H1 (cell line): ENCODE results near the gene NCOA5. TPM values are rescaled to one million over a fixed set of nuclear protein-coding genes. Genes with fewer than 3 reads are reported as not detected.

Experiments used
- CTCF ChIP-seq, 3 experiments: IDR thresholded peaks; 1 replicate in 2 of 3; 2 replicates in 1 of 3; pipeline versions ENCODE4 v1.5.1 to v1.6.1; 2011; ENCODE audit warnings: low read length in 3 of 3, mild to moderate bottlenecking in 3 of 3, inconsistent platforms in 2 of 3, low read depth in 1 of 3, moderate library complexity in 1 of 3; ENCODE audit not compliant: insufficient read depth in 1 of 3; ENCODE audit errors: control extremely low read depth in 1 of 3
- EP300 ChIP-seq, 2 experiments: IDR thresholded peaks; 1 replicate in 1 of 2; 2 replicates in 1 of 2; pipeline ENCODE4 v1.6.1; 2011 to 2012; ENCODE audit warnings: low read depth in 2 of 2, low read length in 2 of 2, mild to moderate bottlenecking in 2 of 2, borderline replicate concordance in 1 of 2, inconsistent platforms in 1 of 2, moderate library complexity in 1 of 2
- JUND ChIP-seq: IDR thresholded peaks from 2 replicates; pipeline ENCODE4 v1.6.1; 2011; ENCODE audit warnings: mild to moderate bottlenecking, improper control_type of control experiment, low read length
- POLR2A ChIP-seq, 2 experiments: IDR thresholded peaks; 1 replicate in 1 of 2; 2 replicates in 1 of 2; pipeline ENCODE4 v1.6.1; 2011; ENCODE audit warnings: low read depth in 2 of 2, low read length in 2 of 2, mild to moderate bottlenecking in 2 of 2; ENCODE audit errors: control extremely low read depth in 1 of 2
- RAD21 ChIP-seq, 2 experiments: IDR thresholded peaks in 1 of 2; conservative IDR thresholded peaks in 1 of 2; 2 replicates each; pipeline ENCODE4 v1.6.1; 2011; ENCODE audit warnings: low read depth in 2 of 2, low read length in 2 of 2, improper control_type of control experiment in 1 of 2, inconsistent platforms in 1 of 2, mild to moderate bottlenecking in 1 of 2, moderate library complexity in 1 of 2
- SIN3A ChIP-seq, 2 experiments: IDR thresholded peaks in 1 of 2; conservative IDR thresholded peaks in 1 of 2; 2 replicates each; pipeline ENCODE4 v1.6.1; 2011 to 2012; ENCODE audit warnings: low read length in 2 of 2, improper control_type of control experiment in 1 of 2, low read depth in 1 of 2, mild to moderate bottlenecking in 1 of 2
- SP1 ChIP-seq: IDR thresholded peaks from 2 replicates; pipeline ENCODE4 v1.6.1; 2011; ENCODE audit warnings: low read depth, low read length
- SUZ12 ChIP-seq: fragments of 200-600 bp; sonication (generic); IDR thresholded peaks from 2 replicates; pipeline ENCODE4 v1.6.1; 2012; ENCODE audit warnings: mild to moderate bottlenecking, inconsistent platforms, low read length, moderate library complexity, mixed read lengths
- TBP ChIP-seq: IDR thresholded peaks from 2 replicates; pipeline ENCODE4 v1.6.1; 2011; ENCODE audit warnings: low read depth, low read length, improper control_type of control experiment
- polyA plus RNA-seq, 7 experiments: library from polyadenylated mRNA; depleted of rRNA in 3 of 7; stranded (reverse) in 5 of 7; unstranded in 2 of 7; fragments of >200 nt in 5 of 7; fragments of 200-250 nt in 2 of 7; gene quantifications; 1 replicate in 5 of 7; 2 replicates in 1 of 7; 4 replicates in 1 of 7; pipeline versions ENCODE4 v1.2.1 to v1.2.3, GENCODE V29; 2011 to 2013; ENCODE audit warnings: missing spikeins in 2 of 7, mixed read lengths in 2 of 7
- total RNA-seq: library from RNA; stranded (reverse); fragmentation: NEBNext Ultra II Directional; extraction: Animal tissue kit (Norgen Biotek cat#: 25700); gene quantifications from 2 replicates; pipeline ENCODE4 v1.2.1, GENCODE V29; 2021

The NCOA5 gene
- total and polyA plus RNA-seq, 2 of the 8 experiments (the other 6 are each of a cell fraction or from before 2014, with no cell fraction given): 20.4 to 29.0 TPM

- peak; percentile 50; the same call in 1 of the 2 replicates for TF ChIP-seq SP1
- peak in 1 of 2 experiments; percentile 80; a peak in 2 of 4 replicates for TF ChIP-seq SIN3A (conservative IDR thresholded peaks at IDR 0.05 in 1 of 2, IDR thresholded peaks at IDR 0.05 in 1 of 2; ENCODE audit: low read depth in 1 of 2, low read length in 2 of 2)
- TF ChIP-seq EP300 (IDR thresholded peaks at IDR 0.05; ENCODE audit: borderline replicate concordance in 1 of 2, low read depth in 2 of 2, low read length in 2 of 2): peak in 1 of 2 experiments; percentile 94; a peak in 2 of 3 replicates
- TF ChIP-seq TBP: peak; percentile 71; the same call in 1 of the 2 replicates
- peak; percentile 74 to 87 (median 82) for TF ChIP-seq CTCF (IDR thresholded peaks at IDR 0.05; ENCODE audit: control extremely low read depth in 1 of 3, insufficient read depth in 1 of 3, low read depth in 1 of 3, low read length in 3 of 3)
- peak; percentile 24 to 41; a peak in 3 of 4 replicates for TF ChIP-seq RAD21 (IDR thresholded peaks at IDR 0.05 in 1 of 2, conservative IDR thresholded peaks at IDR 0.05 in 1 of 2; ENCODE audit: low read depth in 2 of 2, low read length in 2 of 2)
- peak in 1 of 2 experiments; percentile 52; a peak in 1 of 3 replicates for TF ChIP-seq POLR2A (IDR thresholded peaks at IDR 0.05; ENCODE audit: control extremely low read depth in 1 of 2, low read depth in 2 of 2, low read length in 2 of 2)
- no peak for TF ChIP-seq SUZ12
- peak; percentile 82 for TF ChIP-seq JUND
Observed at GRCh38 chr20:46011631-46012482, 77.9 kb downstream of the NCOA5 start (continued).

Other genes starting within 250 kb of the NCOA5 start
- gene ACOT8, start 232.6 kb downstream of the NCOA5 start, total RNA-seq: 37.3 and 37.6 TPM in 2 replicates
- 88.8 and 127 TPM in 2 replicates for gene ACOT8, start 232.6 kb downstream of the NCOA5 start, polyA plus RNA-seq (2011; rRNA removed)
- gene ZSWIM3, start 232.3 kb downstream of the NCOA5 start, total RNA-seq: 6.8 and 6.9 TPM in 2 replicates
- gene ZSWIM3, start 232.3 kb downstream of the NCOA5 start, polyA plus RNA-seq (2011; rRNA removed): 5.4 and 5.5 TPM in 2 replicates
- 15.6 and 16.7 TPM in 2 replicates for gene ZSWIM1, start 208.7 kb downstream of the NCOA5 start, total RNA-seq
- gene ZSWIM1, start 208.7 kb downstream of the NCOA5 start, polyA plus RNA-seq (2011; rRNA removed): 13.2 and 14.1 TPM in 2 replicates
- gene SPATA25, start 202.3 kb downstream of the NCOA5 start, total RNA-seq: 2.5 and 3.0 TPM in 2 replicates
- gene SPATA25, start 202.3 kb downstream of the NCOA5 start, polyA plus RNA-seq (2011; rRNA removed): 2.0 and 3.2 TPM in 2 replicates
- gene NEURL2, start 198.8 kb downstream of the NCOA5 start, total RNA-seq: 5.2 and 6.9 TPM in 2 replicates
- gene NEURL2, start 198.8 kb downstream of the NCOA5 start, polyA plus RNA-seq (2011; rRNA removed): 6.9 and 10.3 TPM in 2 replicates
- gene CTSA, start 198.6 kb downstream of the NCOA5 start, total RNA-seq: 49.7 and 52.5 TPM in 2 replicates
- gene CTSA, start 198.6 kb downstream of the NCOA5 start, polyA plus RNA-seq (2011; rRNA removed): 74.0 and 81.4 TPM in 2 replicates
- 120 TPM in 2 replicates for gene PLTP, start 177.8 kb downstream of the NCOA5 start, total RNA-seq
- gene PLTP, start 177.8 kb downstream of the NCOA5 start, polyA plus RNA-seq (2011; rRNA removed): 194 and 268 TPM in 2 replicates
- gene PCIF1, start 155.3 kb downstream of the NCOA5 start, total RNA-seq: 27.2 and 30.3 TPM in 2 replicates
- 30.6 and 54.7 TPM in 2 replicates for gene PCIF1, start 155.3 kb downstream of the NCOA5 start, polyA plus RNA-seq (2011; rRNA removed)
- 14.6 and 15.9 TPM in 2 replicates for gene ZNF335, start 117.8 kb downstream of the NCOA5 start, total RNA-seq
- gene ZNF335, start 117.8 kb downstream of the NCOA5 start, polyA plus RNA-seq (2011; rRNA removed): 12.4 and 17.1 TPM in 2 replicates
- 1.7 and 2.2 TPM in 2 replicates for gene MMP9, start 81.1 kb downstream of the NCOA5 start, total RNA-seq
- 1.5 and 1.6 TPM in 2 replicates for gene MMP9, start 81.1 kb downstream of the NCOA5 start, polyA plus RNA-seq (2011; rRNA removed)
- 5.9 and 7.3 TPM in 2 replicates for gene SLC12A5, start 60.7 kb downstream of the NCOA5 start, total RNA-seq
- 1.9 and 2.8 TPM in 2 replicates for gene SLC12A5, start 60.7 kb downstream of the NCOA5 start, polyA plus RNA-seq (2011; rRNA removed)
- gene CD40, start 28.4 kb upstream of the NCOA5 start, total RNA-seq: 12.1 and 14.5 TPM in 2 replicates
- 18.8 and 19.6 TPM in 2 replicates for gene CD40, start 28.4 kb upstream of the NCOA5 start, polyA plus RNA-seq (2011; rRNA removed)
- 0.39 and 0.46 TPM in 2 replicates for gene CDH22, start 218.5 kb upstream of the NCOA5 start, total RNA-seq
- 0.31 and 0.35 TPM in 2 replicates for gene CDH22, start 218.5 kb upstream of the NCOA5 start, polyA plus RNA-seq (2011; rRNA removed)